Activated CD8-positive, alpha-beta memory T cell treated with anti-CD3 and anti-CD28 coated beads, Interleukin-2, amount 50 U/mL, for 1 hour (primary cell): ENCODE results near the gene SLC11A1.

Experiments used
- DNase-seq: peaks from one replicate; pipeline ENCODE4 v3.0.0-alpha.2; 2020; ENCODE audit errors: extremely low read depth

SLC11A1 gene

GRCh38 chr2:218435003-218435982, 53.2 kb downstream of the SLC11A1 start:
- DNase-seq, result no peak

GRCh38 chr2:218436992-218437391, 54.9 kb downstream of the SLC11A1 start:
- no peak for DNase-seq

GRCh38 chr2:218437969-218438368, 55.9 kb downstream of the SLC11A1 start:
- DNase-seq, result no peak

- DNase-seq, result no peak
Observed at GRCh38 chr2:218438596-218438995, 56.5 kb downstream of the SLC11A1 start.

GRCh38 chr2:218444692-218445357, 62.8 kb downstream of the SLC11A1 start:
- no peak for DNase-seq

- no peak for DNase-seq
Observed at GRCh38 chr2:218445602-218446001, 63.5 kb downstream of the SLC11A1 start.
